A673 (cell line): ENCODE measurements around the gene NCBP2. TPM values are rescaled to one million over a fixed set of nuclear protein-coding genes. Genes with fewer than 3 reads are reported as not detected.

Source experiments
- BruUV-seq: library from RNA; stranded (reverse); fragments of 400-500 nt; replicated peaks from 2 replicates; lab custom pipeline; 2021; lab: Mats Ljungman, UMichigan
- CTCF ChIA-PET: fragments of 300-600 bp; sonication (Branson Sonifier 250); formaldehyde crosslinking; loops from one replicate; lab custom pipeline; 2022; ENCODE audit warnings: antibody characterized with exemption; lab: Charles Lee
- POLR2A ChIA-PET: fragments of 300-600 bp; sonication (Branson Sonifier 250); formaldehyde crosslinking; loops from one replicate; lab custom pipeline; 2022; ENCODE audit warnings: antibody characterized with exemption; ENCODE audit not compliant: low non-redundant PET; lab: Charles Lee
- DNase-seq: peaks from one replicate; pipeline ENCODE4 v3.0.0-alpha.2; 2015; ENCODE audit warnings: low spot score
- H3K27ac ChIP-seq: fragments of 200-600 bp; sonication (generic); 2 replicates; pipeline ENCODE4 v1.5.1; 2016; ENCODE audit warnings: mixed run types, low read depth, mild to moderate bottlenecking, mixed read lengths, antibody characterized with exemption, low read length; ENCODE audit not compliant: poor library complexity, severe bottlenecking
- H3K27me3 ChIP-seq: fragments of 200-600 bp; sonication (generic); replicated peaks from 2 replicates; pipeline ENCODE4 v1.6.1; 2017; ENCODE audit warnings: mixed run types, low read depth, mild to moderate bottlenecking, mixed read lengths, antibody characterized with exemption, low read length; ENCODE audit not compliant: insufficient read depth, poor library complexity
- H3K36me3 ChIP-seq: fragments of 200-600 bp; sonication (generic); 2 replicates; pipeline ENCODE4 v1.6.1; 2016; ENCODE audit warnings: mixed run types, mild to moderate bottlenecking, mixed read lengths, antibody characterized with exemption, low read length; ENCODE audit not compliant: insufficient read depth, poor library complexity, severe bottlenecking
- H3K4me1 ChIP-seq: fragments of 200-600 bp; sonication (generic); 2 replicates; pipeline ENCODE4 v1.6.1; 2017; ENCODE audit warnings: mixed run types, mild to moderate bottlenecking, mixed read lengths, antibody characterized with exemption, low read length; ENCODE audit not compliant: insufficient read depth, poor library complexity, severe bottlenecking
- H3K4me3 ChIP-seq: fragments of 200-600 bp; sonication (generic); 2 replicates; pipeline ENCODE4 v1.5.1; 2016; ENCODE audit warnings: low read depth, mixed run types, mild to moderate bottlenecking, mixed read lengths, low read length; ENCODE audit not compliant: poor library complexity, severe bottlenecking
- H3K9me3 ChIP-seq: fragments of 200-600 bp; sonication (generic); 2 replicates; pipeline ENCODE4 v1.6.1; 2016; ENCODE audit warnings: mixed run types, low read depth, mild to moderate bottlenecking, mixed read lengths, antibody characterized with exemption, low read length; ENCODE audit not compliant: poor library complexity, severe bottlenecking
- EZH2 ChIP-seq: fragments of 200-600 bp; sonication (generic); IDR thresholded peaks from 2 replicates; pipeline ENCODE4 v1.6.1; 2017; ENCODE audit warnings: borderline replicate concordance, low read depth, mild to moderate bottlenecking, mixed read lengths, antibody characterized with exemption, low read length; ENCODE audit not compliant: poor library complexity, severe bottlenecking
- intact Hi-C: fragments of 100-400 bp; cut with micrococcal nuclease; formaldehyde crosslinking; loops from one replicate; pipeline ENCODE4 v1.10.0; 2022; ENCODE audit not compliant: unreplicated experiment
- total RNA-seq: library from RNA; stranded (reverse); gene quantifications from 2 replicates; pipeline ENCODE4 v1.2.3, GENCODE V29; 2021
- TF ChIP-seq, protein P1 (sequence below): fragments of 300-800, 200-600 bp; sonication (generic); conservative IDR thresholded peaks from 2 replicates; pipeline ENCODE4 v1.5.1; 2017; ENCODE audit warnings: low read depth, mild to moderate bottlenecking, antibody characterized with exemption, low read length, moderate library complexity, mixed read lengths

NCBP2 gene
- total RNA-seq, 1 experiment from 2014 or later = 93.7 TPM

DNA sequence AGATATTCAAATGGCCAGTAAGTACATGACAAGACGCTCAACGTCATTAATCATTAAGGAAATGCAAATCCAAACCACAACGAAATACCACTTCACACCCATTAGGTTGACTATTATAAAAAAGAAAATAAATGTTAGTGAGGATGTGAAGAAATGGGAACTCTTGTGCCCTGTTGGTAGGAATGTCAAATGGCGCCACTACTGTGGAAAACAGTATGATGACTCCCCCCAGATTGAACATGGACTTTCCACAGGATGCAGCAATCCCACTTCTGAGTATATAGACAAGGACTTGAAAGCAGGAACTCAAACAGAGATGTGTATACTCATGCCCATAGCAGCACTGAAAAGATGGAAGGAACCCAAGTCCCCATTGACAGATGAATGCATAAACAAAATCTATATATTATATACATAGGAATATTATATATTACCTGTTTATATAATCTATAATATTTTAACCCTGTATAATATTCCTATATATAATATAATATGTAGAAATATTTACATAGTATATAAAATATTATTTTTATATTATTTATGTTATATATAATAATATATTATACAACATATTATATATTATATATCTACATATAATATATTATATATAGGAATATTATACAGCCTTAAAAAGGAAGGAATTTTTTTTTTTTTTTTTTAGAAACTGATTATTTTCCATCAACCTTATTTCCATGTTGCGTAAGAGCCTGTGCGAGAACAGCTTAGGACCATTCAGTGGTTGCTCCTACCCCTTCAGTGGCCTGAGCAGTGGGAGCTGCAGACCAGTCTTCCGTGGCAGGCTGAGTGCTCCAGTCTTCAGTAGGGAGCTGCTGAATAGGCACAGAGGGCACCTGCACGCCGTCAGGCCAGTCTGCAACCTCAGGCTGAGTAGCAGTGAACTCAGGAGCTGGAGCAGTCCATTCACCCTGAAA lies 43.9 kb upstream of the NCBP2 start:
- Histone ChIP-seq H3K4me1 (no peaks in the 10 kb centered on the region), H3K36me3 (no peaks in the 10 kb centered on the region), H3K27ac (no peak overlapping the region), H3K4me3 (no peak overlapping the region), H3K9me3 (no peaks in the 10 kb centered on the region), H3K27me3 (no peaks in the 10 kb centered on the region)
- ChIA-PET POLR2A (no interaction called here), CTCF (interaction anchor here (0.7 kb wide), 1 partner anchor 31 kb away, joined by 7 read pairs; no protein-coding TSS in a partner anchor)
- TF ChIP-seq, protein P1, sequence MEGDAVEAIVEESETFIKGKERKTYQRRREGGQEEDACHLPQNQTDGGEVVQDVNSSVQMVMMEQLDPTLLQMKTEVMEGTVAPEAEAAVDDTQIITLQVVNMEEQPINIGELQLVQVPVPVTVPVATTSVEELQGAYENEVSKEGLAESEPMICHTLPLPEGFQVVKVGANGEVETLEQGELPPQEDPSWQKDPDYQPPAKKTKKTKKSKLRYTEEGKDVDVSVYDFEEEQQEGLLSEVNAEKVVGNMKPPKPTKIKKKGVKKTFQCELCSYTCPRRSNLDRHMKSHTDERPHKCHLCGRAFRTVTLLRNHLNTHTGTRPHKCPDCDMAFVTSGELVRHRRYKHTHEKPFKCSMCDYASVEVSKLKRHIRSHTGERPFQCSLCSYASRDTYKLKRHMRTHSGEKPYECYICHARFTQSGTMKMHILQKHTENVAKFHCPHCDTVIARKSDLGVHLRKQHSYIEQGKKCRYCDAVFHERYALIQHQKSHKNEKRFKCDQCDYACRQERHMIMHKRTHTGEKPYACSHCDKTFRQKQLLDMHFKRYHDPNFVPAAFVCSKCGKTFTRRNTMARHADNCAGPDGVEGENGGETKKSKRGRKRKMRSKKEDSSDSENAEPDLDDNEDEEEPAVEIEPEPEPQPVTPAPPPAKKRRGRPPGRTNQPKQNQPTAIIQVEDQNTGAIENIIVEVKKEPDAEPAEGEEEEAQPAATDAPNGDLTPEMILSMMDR = no peak
- TF ChIP-seq EZH2 = no peak
- intact Hi-C loops = no loop called here
- no TSS peak for BruUV-seq
- no peak for DNase-seq

DNA sequence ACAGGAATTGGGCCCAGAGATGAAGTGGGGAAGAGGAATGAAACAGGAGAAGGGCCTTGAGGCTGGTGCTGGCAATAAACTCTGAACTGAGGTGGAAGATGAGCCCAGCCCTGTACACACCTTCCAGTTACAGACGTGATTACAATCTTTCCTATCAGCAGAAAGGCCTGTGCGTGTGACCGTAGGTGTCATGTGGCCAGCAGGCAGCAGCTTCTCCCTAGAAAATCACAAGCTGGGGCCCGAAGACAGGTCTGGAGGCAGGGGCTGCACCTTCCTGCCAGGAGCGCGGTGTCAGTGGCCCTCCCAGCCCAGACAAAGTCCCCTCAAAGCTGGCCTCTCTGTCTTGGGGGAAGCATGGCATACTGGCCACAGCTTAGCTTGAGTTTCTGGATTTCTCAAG lies 43.0 kb upstream of the NCBP2 start:
- intact Hi-C loops = no loop called here
- ChIA-PET POLR2A (no interaction called here), CTCF (no interaction called here)
- no peaks in the 10 kb centered on the region for H3K36me3 ChIP-seq
- H3K27ac ChIP-seq = no peak overlapping the region
- no peaks in the 10 kb centered on the region for H3K4me1 ChIP-seq
- no peak overlapping the region for H3K4me3 ChIP-seq
- H3K9me3 ChIP-seq = no peaks in the 10 kb centered on the region
- no peaks in the 10 kb centered on the region for H3K27me3 ChIP-seq
- BruUV-seq = no TSS peak
- no peak for TF ChIP-seq EZH2
- TF ChIP-seq, protein P1 = no peak
- no peak for DNase-seq

DNA sequence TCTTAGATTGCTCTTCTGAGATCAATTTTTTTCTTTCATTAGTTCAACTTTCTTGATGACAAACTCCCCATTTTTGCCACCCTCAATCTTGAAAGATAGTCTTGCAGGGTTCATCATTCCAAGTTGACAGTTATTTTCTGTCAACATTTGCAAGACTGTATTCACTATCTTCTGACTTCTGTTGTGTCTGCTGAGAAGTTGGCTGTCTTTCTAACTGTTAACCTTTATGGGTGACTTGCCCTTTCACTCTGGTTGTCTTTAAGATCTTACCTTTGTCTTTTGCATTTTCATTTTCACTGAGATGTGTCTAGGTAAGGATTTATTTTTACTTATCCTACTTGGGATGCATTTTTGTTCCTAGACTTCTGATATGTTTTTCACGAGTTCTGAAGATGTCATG lies 40.9 kb upstream of the NCBP2 start:
- TF ChIP-seq EZH2 = no peak
- TF ChIP-seq, protein P1 = no peak
- BruUV-seq = no TSS peak
- H3K4me1 ChIP-seq = no peaks in the 10 kb centered on the region
- DNase-seq = no peak
- no peak overlapping the region for H3K4me3 ChIP-seq
- CTCF ChIA-PET = no interaction called here
- no peak overlapping the region for H3K27ac ChIP-seq
- H3K9me3 ChIP-seq = no peaks in the 10 kb centered on the region
- no peaks in the 10 kb centered on the region for H3K36me3 ChIP-seq
- POLR2A ChIA-PET = no interaction called here
- intact Hi-C loops = no loop called here
- H3K27me3 ChIP-seq = no peaks in the 10 kb centered on the region
